ENCODE results near the gene SEMA3E.
A peak's percentile ranks its signal among the peaks of the same experiment; 100 is the strongest.
"Not testable (repeated sequence)": the region's sequence is repeated elsewhere in the genome, so short reads cannot be mapped to it uniquely, and the experiment has no call there.

SEMA3E gene

GRCh38 chr7:83552556-83552955, 96.4 kb downstream of the SEMA3E start:
- DNase-seq, result not testable (repeated sequence)

DNA sequence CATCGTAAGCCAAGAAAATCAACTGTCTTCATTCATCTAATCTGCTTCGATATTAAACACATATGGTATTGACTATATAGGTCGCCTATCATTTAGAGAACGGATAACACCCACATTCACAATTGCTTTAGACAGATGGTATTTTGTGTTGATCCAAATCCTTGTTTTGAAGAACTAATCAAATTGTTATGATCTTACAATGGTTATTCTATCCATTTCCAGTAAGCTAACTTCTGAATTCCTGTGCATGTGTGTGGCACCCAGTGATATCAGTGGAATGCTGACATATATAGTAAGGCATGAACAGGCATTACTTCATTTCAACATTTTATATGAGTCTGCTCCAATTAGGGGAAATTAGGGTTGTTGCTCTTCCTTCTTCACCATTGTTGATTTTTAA, 98.8 kb downstream of the SEMA3E start:
- DNase-seq, result no peak

DNA sequence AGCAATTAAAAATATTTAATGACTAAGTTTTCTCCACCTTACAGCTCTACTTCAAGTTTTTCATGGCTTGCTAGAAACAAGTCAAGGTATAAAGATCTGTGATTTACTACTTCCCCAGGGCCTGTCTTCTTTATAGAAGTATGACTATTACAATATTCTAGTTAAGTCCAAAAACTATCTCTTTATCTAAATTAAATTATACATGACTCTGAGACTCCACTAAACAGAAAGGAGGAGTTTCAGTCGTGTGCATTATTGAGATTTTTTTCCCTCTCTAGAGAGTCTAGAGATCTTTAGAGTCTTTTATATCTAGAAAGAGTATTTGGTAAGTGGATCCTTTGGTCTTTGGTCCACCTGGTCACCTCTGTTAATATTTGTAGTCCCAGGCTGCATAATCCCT, 100.7 kb downstream of the SEMA3E start:
- no peak for DNase-seq

GRCh38 chr7:83547526-83547925, 101.4 kb downstream of the SEMA3E start:
- peak; percentile 94 for DNase-seq

- DNase-seq, result no peak
Measured at GRCh38 chr7:83546586-83546985, 102.4 kb downstream of the SEMA3E start.

DNA sequence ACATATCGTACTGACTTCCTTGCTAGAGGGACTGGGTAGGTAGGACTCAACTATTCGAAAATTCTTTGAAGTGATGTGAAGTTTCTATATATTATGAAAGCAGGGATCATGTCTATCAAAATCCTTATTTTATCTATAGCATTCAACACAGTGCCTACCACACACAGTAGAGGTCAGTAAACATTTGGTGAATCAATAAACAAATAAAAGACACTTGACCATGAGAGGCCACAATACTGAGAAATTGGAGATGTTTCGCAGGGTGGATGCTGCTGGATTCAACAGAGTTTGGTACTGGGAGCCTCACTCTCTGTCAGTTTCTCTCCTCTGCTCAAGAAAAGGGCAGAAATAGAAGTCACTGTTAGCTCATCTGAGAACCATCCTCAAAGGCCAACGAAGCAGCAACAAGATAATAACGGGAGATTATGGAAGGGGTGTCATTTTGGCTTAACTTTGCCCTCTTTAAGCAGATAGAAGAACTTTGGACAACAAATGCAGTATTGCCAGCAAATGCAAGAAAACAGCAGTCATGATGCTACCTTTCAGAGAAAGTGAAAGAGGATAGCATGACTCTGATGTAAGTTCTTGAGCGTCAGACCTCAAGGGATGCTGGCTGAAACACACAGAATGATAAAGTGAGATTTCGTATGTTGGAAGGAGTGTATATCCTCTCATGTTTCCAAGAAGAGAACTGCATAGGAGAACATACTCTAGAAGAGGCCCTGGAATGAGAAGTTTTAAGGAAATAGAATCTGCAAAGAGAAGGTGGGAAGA, 107.6 kb downstream of the SEMA3E start:
- no peak for DNase-seq

DNA sequence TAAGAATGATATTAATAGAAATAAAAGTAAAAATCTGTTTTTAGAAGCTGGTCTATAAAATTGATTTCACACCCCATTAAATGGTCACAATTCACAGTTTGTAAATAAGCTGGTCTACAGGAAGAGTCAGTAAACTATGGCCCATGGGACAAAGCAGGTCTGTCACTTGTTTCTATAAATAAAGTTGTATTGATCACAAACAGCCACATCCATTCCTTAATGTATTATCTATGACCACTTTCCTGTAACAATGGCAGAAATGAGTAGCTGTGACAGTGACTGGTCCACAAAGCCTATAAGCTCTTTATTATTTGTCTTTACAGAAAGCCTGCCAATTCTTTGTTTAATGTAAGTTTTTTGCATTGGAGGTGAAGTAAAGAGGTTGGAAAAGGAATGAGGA, 114.5 kb downstream of the SEMA3E start:
- no peak for DNase-seq

DNA sequence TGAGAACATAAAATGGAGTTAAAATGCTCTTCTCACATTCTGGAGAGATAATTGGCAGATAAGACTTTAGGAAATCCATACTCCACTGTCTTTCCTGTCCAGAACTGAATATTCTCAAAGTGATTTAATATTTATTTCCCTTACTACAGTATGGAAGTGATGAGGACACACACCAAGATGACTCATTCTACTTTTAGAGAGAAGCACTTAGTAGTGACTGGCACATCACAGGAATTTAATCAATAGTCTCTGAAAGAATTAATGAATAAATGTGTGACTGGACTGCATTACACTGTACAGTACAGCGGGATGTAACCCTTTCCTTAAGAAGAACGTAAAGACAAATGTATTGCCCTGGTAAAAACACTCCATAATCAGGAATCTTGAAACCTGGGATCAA, 116.7 kb downstream of the SEMA3E start:
- DNase-seq, result no peak

DNA sequence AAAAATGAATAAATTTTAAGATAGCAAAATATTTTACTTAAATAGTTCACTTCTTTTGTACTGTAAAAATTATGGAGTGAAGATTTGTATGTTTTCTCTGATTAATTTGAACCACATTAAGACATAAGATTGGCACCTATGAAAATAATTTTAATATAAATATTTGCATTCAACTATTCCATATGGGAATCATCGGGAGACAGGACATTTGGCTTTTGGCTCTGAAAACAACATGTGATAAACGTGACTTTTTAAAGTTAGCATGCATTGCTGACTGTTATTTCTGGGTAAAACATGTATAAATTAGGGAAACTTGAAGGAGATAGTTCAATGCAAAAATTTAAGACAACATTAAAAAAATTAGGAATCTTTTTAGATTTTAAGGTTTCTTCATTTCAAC, 117.2 kb downstream of the SEMA3E start:
- DNase-seq, result no peak

DNA sequence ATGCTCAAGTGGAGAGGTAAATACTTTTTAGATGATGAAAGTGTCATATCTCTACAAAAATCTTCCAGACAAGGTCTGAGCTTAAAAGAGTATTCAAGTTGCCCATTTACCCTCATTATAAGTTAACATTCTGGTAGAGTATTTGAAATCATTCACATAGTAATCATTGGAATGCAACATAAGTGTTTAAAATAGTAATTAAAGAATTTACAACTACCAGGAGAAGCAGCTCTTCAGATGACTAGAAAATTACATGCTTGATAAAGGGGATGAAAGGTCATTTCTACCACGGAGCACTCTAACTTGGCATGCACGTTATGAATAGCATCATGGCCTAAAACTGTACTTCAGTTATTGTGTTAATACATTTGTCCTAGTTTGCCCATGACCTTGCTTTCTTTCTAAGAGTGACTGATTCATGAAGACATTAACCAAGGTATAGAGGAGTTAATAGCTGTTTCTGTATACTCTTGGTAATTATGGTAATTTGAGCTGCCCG, 120.0 kb downstream of the SEMA3E start:
- no peak for DNase-seq

GRCh38 chr7:83524277-83525075, 124.5 kb downstream of the SEMA3E start:
- no peak for DNase-seq

DNA sequence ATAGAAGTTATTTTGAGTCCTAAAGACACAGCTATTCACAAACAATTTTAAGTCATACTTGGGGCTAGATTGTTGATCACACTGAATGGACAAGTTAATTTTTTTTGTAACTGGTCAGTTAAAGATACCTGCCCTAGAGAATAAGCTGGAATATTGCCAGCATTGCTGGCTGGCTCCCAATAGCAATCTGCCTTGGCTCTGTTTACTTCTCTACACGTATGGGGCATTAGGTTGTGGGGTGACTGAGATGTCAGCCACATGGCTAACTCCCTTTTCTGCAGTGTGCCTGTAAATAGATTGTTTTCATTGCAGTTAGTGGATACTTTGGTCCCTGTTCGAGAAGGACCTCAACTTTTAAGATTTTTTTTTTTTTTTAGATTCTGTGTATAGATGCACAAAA, 128.2 kb downstream of the SEMA3E start:
- no peak for DNase-seq

- no peak for DNase-seq
Measured at GRCh38 chr7:83519240-83519639, 129.7 kb downstream of the SEMA3E start.

GRCh38 chr7:83517035-83517700, 131.8 kb downstream of the SEMA3E start:
- DNase-seq, result no peak

DNA sequence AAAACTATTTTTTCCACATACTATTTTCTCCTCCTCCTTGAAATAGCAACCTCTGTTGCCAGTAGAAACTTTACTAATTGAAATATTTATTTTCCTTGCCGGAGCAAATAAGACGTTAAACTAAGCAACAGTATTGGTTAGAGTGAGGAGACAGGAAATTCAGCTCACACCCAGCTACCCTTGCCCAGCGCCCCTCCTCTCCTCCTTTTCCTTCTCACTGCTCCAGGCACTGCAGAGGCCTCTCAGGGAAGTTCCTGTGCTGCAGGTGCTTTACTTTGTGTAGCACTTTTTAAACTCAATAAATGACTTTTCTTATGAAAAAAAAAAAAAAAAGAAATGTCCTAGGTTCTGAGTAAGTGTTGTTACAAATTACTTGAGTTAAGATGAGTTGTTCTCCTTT, 134.0 kb downstream of the SEMA3E start:
- DNase-seq, result no peak

DNA sequence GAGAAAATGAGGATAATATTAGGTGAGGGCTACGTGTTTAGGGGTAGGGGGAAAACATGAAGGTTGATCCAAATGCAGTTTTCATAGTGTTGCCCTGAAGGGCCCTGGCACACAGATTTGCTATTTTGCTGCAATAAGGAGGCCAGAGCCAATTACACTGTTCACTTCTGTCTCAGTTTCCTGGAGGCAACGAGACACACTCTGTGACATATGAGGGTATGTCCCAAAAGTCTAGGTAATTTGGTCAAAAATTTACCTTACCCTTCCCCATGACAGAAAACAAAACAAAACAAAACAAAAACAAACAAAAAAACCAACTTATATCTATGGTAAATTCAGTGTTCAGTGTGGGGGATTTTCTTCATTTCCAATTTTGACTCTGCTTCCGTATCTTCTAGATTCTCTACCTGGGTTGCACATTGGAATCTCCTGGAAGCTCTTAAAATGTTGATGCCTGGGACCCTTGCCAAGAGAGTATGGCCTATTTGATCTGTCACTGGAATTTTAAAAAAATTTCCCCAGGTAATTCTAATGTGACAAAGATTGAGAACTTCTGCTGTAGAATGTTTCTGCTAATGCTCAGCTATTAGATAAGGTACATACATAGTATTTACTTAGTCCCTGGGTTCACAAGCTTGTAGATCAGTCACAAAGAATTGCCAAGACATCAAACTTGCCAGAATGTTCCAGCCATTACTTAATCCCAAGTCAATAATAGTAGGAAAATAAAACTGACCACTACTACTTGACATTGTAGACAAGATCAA, 139.5 kb downstream of the SEMA3E start:
- no peak for DNase-seq

DNA sequence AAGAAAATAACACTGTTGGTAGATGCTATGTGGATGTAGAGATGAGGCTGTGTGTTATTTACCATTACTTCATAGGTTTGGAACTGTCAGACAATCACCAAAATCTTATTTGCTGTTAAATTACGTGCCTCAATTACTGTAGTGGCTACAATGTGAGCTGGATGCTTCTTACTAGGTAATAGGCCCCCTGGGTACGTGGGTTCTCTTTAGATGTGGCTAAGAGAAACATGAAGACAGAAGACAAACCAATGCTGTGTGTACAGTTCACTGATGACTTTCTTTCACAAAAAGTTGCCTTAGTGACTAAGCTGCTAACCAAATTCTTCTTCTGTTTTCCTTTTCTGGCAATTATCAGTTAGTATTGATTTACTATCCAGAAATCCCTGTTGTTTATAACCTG, 144.6 kb downstream of the SEMA3E start:
- DNase-seq, result no peak

- no peak for DNase-seq
Measured at GRCh38 chr7:83502636-83503035, 146.3 kb downstream of the SEMA3E start.

DNA sequence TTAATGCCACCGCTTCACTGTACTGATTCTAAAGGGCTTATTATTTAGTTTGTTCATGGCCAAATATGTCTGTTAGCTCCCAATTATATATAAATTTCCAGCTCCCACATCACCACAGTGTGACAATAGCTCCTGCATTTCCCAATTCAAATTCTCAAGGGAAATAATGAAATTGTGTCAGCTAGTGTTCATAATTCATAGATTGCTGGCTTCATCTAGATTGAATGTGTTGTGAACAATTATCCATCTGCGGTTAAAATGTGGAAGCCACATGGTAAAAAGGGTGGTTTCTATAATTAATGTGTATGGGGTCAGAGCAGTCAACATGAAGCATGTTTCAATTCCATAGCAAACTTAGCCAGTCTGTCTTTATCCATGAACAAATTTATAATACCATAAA, 154.3 kb downstream of the SEMA3E start:
- no peak for DNase-seq

DNA sequence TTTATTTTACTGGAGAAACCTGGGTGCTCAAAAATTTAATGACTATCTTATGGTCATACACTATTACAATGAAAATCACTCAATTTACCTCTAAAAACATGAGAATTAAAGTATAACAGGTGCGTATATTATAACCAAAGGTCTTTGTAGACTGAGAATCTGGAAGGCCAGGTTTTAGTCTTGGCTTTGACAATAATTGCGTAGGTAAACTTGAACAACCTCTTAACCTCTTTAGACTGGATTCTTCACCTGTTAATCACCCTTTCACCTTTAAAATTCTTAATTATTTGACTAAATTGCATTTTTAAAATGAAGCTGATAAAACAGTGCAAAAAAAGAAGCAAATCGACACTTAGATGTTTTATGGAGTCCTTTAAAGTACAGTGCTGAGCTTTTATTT, 156.1 kb downstream of the SEMA3E start:
- DNase-seq, result no peak

GRCh38 chr7:83487801-83488200, 161.1 kb downstream of the SEMA3E start:
- DNase-seq, result no peak

- peak; percentile 17 for DNase-seq
Measured at GRCh38 chr7:83486957-83487356, 162.0 kb downstream of the SEMA3E start.

GRCh38 chr7:83486536-83486935, 162.4 kb downstream of the SEMA3E start:
- no peak for DNase-seq
